H9 (cell line): ENCODE data around the gene CELA2B. TPM values are rescaled to one million over a fixed set of nuclear protein-coding genes. Genes with fewer than 3 reads are reported as not detected.

Source experiments
- DNase-seq: peaks from one replicate; pipeline ENCODE4 v3.0.0-alpha.2; 2017
- H2AFZ ChIP-seq: one replicate; pipeline ENCODE4 v1.6.1; 2013; ENCODE audit warnings: mild to moderate bottlenecking, low read length, control low read depth, moderate library complexity
- H2AK5ac ChIP-seq: 2 replicates; pipeline ENCODE4 v1.6.1; 2013; ENCODE audit warnings: low read length, control low read depth, mixed read lengths; ENCODE audit not compliant: insufficient read length
- H2BK120ac ChIP-seq: one replicate; pipeline ENCODE4 v1.6.1; 2013; ENCODE audit warnings: low read depth, mild to moderate bottlenecking, low read length, control low read depth, inconsistent platforms; ENCODE audit not compliant: poor library complexity, severe bottlenecking
- H2BK12ac ChIP-seq: 2 replicates; pipeline ENCODE4 v1.6.1; 2013; ENCODE audit warnings: low read length, control low read depth, mixed read lengths, low read depth; ENCODE audit not compliant: insufficient read length
- H2BK15ac ChIP-seq: 2 replicates; pipeline ENCODE4 v1.6.1; 2013; ENCODE audit warnings: low read depth, low read length, control low read depth
- H2BK20ac ChIP-seq: one replicate; pipeline ENCODE4 v1.6.1; 2013; ENCODE audit warnings: low read depth, mild to moderate bottlenecking, low read length, control low read depth, inconsistent platforms; ENCODE audit not compliant: poor library complexity, severe bottlenecking
- H2BK5ac ChIP-seq: 2 replicates; pipeline ENCODE4 v1.6.1; 2013; ENCODE audit warnings: low read length, control low read depth, mixed read lengths; ENCODE audit not compliant: insufficient read length
- H3K14ac ChIP-seq: 2 replicates; pipeline ENCODE4 v1.6.1; 2013; ENCODE audit warnings: low read length, control low read depth; ENCODE audit not compliant: insufficient read depth
- H3K18ac ChIP-seq: 2 replicates; pipeline ENCODE4 v1.6.1; 2013; ENCODE audit warnings: low read depth, mild to moderate bottlenecking, mixed read lengths, low read length, control low read depth; ENCODE audit not compliant: insufficient read length
- H3K23ac ChIP-seq: 2 replicates; pipeline ENCODE4 v1.6.1; 2013; ENCODE audit warnings: low read length, control low read depth, mixed read lengths, low read depth; ENCODE audit not compliant: insufficient read length
- H3K23me2 ChIP-seq: 2 replicates; pipeline ENCODE4 v1.6.1; 2013; ENCODE audit warnings: low read depth, mild to moderate bottlenecking, mixed read lengths, low read length, control low read depth; ENCODE audit not compliant: insufficient read length, poor library complexity, severe bottlenecking
- H3K27ac ChIP-seq: 2 replicates; pipeline ENCODE4 v1.5.1; 2013; ENCODE audit warnings: low read length, control low read depth, mixed read lengths, low read depth; ENCODE audit not compliant: insufficient read length
- H3K27me3 ChIP-seq: 2 replicates; pipeline ENCODE4 v1.6.1; 2013; ENCODE audit warnings: low read length, control low read depth, inconsistent platforms; ENCODE audit not compliant: insufficient read depth
- H3K4ac ChIP-seq: 2 replicates; pipeline ENCODE4 v1.6.1; 2013; ENCODE audit warnings: low read depth, mild to moderate bottlenecking, control low read depth, inconsistent platforms, low read length, moderate library complexity
- H3K4me1 ChIP-seq: 2 replicates; pipeline ENCODE4 v1.6.1; 2013; ENCODE audit warnings: low read length, control low read depth, inconsistent platforms; ENCODE audit not compliant: insufficient read depth
- H3K4me2 ChIP-seq: 2 replicates; pipeline ENCODE4 v1.6.1; 2013; ENCODE audit warnings: low read length, control low read depth, mixed read lengths; ENCODE audit not compliant: insufficient read length, insufficient read depth
- H3K56ac ChIP-seq: 2 replicates; pipeline ENCODE4 v1.6.1; 2013; ENCODE audit warnings: low read depth, mild to moderate bottlenecking, mixed read lengths, low read length, control low read depth; ENCODE audit not compliant: insufficient read length
- H3K79me1 ChIP-seq: 2 replicates; pipeline ENCODE4 v1.6.1; 2013; ENCODE audit warnings: low read depth, mild to moderate bottlenecking, moderate library complexity, low read length, control low read depth, inconsistent platforms; ENCODE audit not compliant: insufficient read depth, poor library complexity, severe bottlenecking
- H3K79me2 ChIP-seq: 2 replicates; pipeline ENCODE4 v1.6.1; 2013; ENCODE audit warnings: low read length, control low read depth, inconsistent platforms; ENCODE audit not compliant: insufficient read depth
- H3K9ac ChIP-seq: 2 replicates; pipeline ENCODE4 v1.6.1; 2013; ENCODE audit warnings: low read length, control low read depth, mixed read lengths; ENCODE audit not compliant: insufficient read length; ENCODE audit errors: extremely low read depth
- H3K9me3 ChIP-seq: one replicate; pipeline ENCODE4 v1.6.1; 2013; ENCODE audit warnings: low read depth, low read length, inconsistent platforms; ENCODE audit not compliant: control insufficient read depth
- H3T11ph ChIP-seq: one replicate; pipeline ENCODE4 v1.6.1; 2013; ENCODE audit warnings: mild to moderate bottlenecking, low read length, control low read depth, inconsistent platforms
- H4K20me1 ChIP-seq: one replicate; pipeline ENCODE4 v1.6.1; 2013; ENCODE audit not compliant: control insufficient read depth, insufficient read length, insufficient read depth
- H4K5ac ChIP-seq: 2 replicates; pipeline ENCODE4 v1.6.1; 2013; ENCODE audit warnings: low read depth, mild to moderate bottlenecking, mixed read lengths, low read length, control low read depth; ENCODE audit not compliant: insufficient read length
- H4K8ac ChIP-seq: replicated peaks from 2 replicates; pipeline ENCODE4 v1.6.1; 2013; ENCODE audit warnings: low read length, control low read depth, mixed read lengths, low read depth; ENCODE audit not compliant: insufficient read length
- H4K91ac ChIP-seq: 2 replicates; pipeline ENCODE4 v1.6.1; 2013; ENCODE audit warnings: low read depth, mild to moderate bottlenecking, moderate library complexity, mixed read lengths, low read length, control low read depth; ENCODE audit not compliant: insufficient read length
- H3K27ac Mint-ChIP-seq, 3 experiments: 2 replicates in 2 of 3; 3 replicates in 1 of 3; pipeline ENCODE4 v1.8.0; 2020 to 2021; ENCODE audit warnings: mixed read lengths in 3 of 3, mild to moderate bottlenecking in 1 of 3, moderate library complexity in 1 of 3
- H3K27me3 Mint-ChIP-seq: 2 replicates; pipeline ENCODE4 v1.8.0; 2021; ENCODE audit warnings: low read depth, mild to moderate bottlenecking, moderate library complexity, mixed read lengths
- H3K36me3 Mint-ChIP-seq, 3 experiments: 2 replicates in 2 of 3; 3 replicates in 1 of 3; pipeline ENCODE4 v1.8.0; 2020 to 2021; ENCODE audit warnings: low read depth in 3 of 3, mixed read lengths in 3 of 3; ENCODE audit not compliant: insufficient read depth in 1 of 3
- H3K4me1 Mint-ChIP-seq, 2 experiments: 2 replicates each; pipeline ENCODE4 v1.8.0; 2020; ENCODE audit warnings: mixed read lengths in 2 of 2
- H3K4me3 Mint-ChIP-seq, 2 experiments: 2 replicates in 1 of 2; 3 replicates in 1 of 2; pipeline ENCODE4 v1.8.0; 2020 to 2021; ENCODE audit warnings: mild to moderate bottlenecking in 2 of 2, mixed read lengths in 2 of 2, moderate library complexity in 1 of 2
- H3K9me3 Mint-ChIP-seq, 2 experiments: 2 replicates in 1 of 2; 3 replicates in 1 of 2; pipeline ENCODE4 v1.8.0; 2020; ENCODE audit warnings: mild to moderate bottlenecking in 2 of 2, mixed read lengths in 2 of 2, moderate library complexity in 1 of 2
- WGBS: extraction: QIAGEN DNeasy Blood & Tissue Kit; methylation state at CpG from one replicate; pipeline ENCODE4 v1.1.7; 2013; ENCODE audit warnings: missing lambda C conversion rate, low lambda C conversion rate, mixed read lengths; ENCODE audit not compliant: insufficient read length; ENCODE audit errors: extremely low coverage; 5-methylcytosine and 5-hydroxymethylcytosine counted together
- total RNA-seq: library from RNA; stranded (reverse); gene quantifications from 2 replicates; pipeline ENCODE4 v1.2.1, GENCODE V29; 2021
- TF ChIP-seq, protein P1 (sequence below): fragments of 200-600 bp; sonication (generic); conservative IDR thresholded peaks from 3 replicates; pipeline ENCODE4 v1.8.0; 2021; ENCODE audit warnings: antibody characterized with exemption, mild to moderate bottlenecking

CELA2B gene
- total RNA-seq, 1 experiment from 2014 or later = not detected

DNA sequence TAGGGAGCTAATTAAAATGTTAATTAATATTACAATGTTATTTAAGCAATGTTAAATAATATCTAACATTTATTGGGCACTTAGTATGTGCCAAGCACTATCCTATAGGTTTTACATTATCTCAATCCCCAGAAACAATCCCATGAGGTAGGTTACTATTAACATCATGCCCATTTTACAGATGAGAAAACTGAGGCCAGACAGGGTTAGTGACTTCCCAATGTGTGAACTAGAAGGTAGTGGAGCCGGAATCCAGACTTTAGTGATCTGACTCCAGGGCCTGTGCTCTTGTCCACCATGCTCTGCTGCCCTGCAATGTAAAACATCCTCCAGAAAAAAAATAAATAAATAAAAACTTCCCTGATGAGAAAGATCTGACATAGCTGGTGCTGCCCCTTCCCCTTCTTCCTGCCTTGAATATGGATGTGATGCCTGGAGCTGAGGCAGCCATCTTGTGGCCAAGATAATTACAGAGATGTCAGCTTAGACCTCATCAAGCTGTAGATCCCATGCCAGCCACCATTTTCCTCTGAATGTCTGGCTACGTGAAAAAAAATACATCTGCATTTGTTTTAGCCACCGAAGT is 26.9 kb upstream of the CELA2B start:
- H3K14ac ChIP-seq = no peak overlapping the region
- TF ChIP-seq, protein P1, sequence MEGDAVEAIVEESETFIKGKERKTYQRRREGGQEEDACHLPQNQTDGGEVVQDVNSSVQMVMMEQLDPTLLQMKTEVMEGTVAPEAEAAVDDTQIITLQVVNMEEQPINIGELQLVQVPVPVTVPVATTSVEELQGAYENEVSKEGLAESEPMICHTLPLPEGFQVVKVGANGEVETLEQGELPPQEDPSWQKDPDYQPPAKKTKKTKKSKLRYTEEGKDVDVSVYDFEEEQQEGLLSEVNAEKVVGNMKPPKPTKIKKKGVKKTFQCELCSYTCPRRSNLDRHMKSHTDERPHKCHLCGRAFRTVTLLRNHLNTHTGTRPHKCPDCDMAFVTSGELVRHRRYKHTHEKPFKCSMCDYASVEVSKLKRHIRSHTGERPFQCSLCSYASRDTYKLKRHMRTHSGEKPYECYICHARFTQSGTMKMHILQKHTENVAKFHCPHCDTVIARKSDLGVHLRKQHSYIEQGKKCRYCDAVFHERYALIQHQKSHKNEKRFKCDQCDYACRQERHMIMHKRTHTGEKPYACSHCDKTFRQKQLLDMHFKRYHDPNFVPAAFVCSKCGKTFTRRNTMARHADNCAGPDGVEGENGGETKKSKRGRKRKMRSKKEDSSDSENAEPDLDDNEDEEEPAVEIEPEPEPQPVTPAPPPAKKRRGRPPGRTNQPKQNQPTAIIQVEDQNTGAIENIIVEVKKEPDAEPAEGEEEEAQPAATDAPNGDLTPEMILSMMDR = no peak

More for the DNA sequence above, 26.9 kb upstream of the CELA2B start:
- Mint-ChIP-seq H3K36me3 (no peaks in the 10 kb centered on the region; a peak in 1 of 7 replicates), H3K9me3 (peaks cover 0 to 6% of the 10 kb centered on the region in 2 experiments; a peak in 2 of 5 replicates), H3K27ac (0 out of 7 replicates have a peak overlapping the region, but pooled peaks of 1 of the 3 experiments have one; percentile 12), H3K27me3 (peaks cover 6% of the 10 kb centered on the region), H3K4me3 (no peak overlapping the region), H3K4me1 (no peaks in the 10 kb centered on the region)
- Histone ChIP-seq H3K27me3 (no peaks in the 10 kb centered on the region), H3K4me2 (no peak overlapping the region), H2BK20ac (no peak overlapping the region), H3K23me2 (no peaks in the 10 kb centered on the region), H2BK12ac (no peak overlapping the region), H3K79me1 (no peaks in the 10 kb centered on the region), H4K5ac (no peak overlapping the region), H3K4ac (no peak overlapping the region), H2AK5ac (no peak overlapping the region), H3K18ac (no peak overlapping the region), H3K56ac (no peak overlapping the region), H2BK120ac (no peak overlapping the region), H4K8ac (no peak overlapping the region), H3K9ac (no peak overlapping the region), H3K79me2 (no peaks in the 10 kb centered on the region), H2AFZ (no peak overlapping the region), H3K27ac (no peak overlapping the region), H4K20me1 (no peaks in the 10 kb centered on the region), H4K91ac (no peak overlapping the region), H3K4me1 (no peaks in the 10 kb centered on the region), H3T11ph (no peak overlapping the region), H2BK15ac (no peak overlapping the region), H3K23ac (no peak overlapping the region), H3K9me3 (no peaks in the 10 kb centered on the region), H2BK5ac (no peak overlapping the region)
- DNase-seq = no peak
- no CpG with 5 or more reads among the region's 3 CpGs for WGBS
